ENCODE results near the gene CPA4.

The CPA4 gene

GRCh38 chr7:130346941-130347340, 54.0 kb downstream of the CPA4 start:
- no peak for DNase-seq

GRCh38 chr7:130349911-130350782, 57.2 kb downstream of the CPA4 start:
- DNase-seq = no peak

DNA sequence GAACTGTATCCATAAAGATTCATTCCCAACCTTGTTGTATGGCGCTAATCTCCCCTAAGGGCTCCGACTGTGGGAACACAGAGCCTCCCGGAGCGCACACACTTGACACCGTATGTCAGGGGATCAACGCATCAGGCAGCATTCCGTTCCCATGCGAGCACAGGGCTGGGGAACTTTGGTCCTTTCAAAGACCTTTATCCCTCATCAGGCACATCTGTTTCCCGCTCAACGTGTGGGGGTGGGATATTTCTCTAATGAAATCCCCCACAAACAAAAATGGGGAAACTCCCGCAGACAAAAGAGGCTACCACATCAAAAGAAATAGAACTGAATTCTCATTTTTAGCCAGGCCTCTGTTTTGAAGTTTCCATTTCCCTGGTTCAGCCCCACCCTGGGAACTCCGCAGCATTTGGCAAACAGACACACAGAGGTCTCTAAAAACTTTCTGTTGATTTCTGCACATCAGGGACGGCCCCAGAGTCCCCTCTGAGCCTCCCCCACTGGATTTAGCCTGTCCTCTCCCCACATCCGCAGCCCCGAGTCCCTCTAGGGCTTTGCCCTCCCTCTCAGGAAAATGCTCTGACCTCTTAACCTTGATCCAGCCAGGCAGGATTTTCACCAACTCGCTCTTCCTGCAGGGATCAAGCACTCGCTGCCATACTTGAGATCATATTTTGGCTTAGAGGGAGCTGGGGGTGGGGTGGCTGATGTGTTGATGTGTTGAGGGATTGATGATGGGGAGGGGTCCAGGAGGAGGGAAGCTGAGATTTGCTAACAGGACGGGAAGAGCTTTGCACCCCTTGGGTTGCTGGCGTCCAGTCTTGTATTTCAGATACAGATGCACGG, 58.2 kb downstream of the CPA4 start:
- DNase-seq = no peak

- no peak for DNase-seq
Measured at GRCh38 chr7:130351791-130352090, 58.8 kb downstream of the CPA4 start.

DNA sequence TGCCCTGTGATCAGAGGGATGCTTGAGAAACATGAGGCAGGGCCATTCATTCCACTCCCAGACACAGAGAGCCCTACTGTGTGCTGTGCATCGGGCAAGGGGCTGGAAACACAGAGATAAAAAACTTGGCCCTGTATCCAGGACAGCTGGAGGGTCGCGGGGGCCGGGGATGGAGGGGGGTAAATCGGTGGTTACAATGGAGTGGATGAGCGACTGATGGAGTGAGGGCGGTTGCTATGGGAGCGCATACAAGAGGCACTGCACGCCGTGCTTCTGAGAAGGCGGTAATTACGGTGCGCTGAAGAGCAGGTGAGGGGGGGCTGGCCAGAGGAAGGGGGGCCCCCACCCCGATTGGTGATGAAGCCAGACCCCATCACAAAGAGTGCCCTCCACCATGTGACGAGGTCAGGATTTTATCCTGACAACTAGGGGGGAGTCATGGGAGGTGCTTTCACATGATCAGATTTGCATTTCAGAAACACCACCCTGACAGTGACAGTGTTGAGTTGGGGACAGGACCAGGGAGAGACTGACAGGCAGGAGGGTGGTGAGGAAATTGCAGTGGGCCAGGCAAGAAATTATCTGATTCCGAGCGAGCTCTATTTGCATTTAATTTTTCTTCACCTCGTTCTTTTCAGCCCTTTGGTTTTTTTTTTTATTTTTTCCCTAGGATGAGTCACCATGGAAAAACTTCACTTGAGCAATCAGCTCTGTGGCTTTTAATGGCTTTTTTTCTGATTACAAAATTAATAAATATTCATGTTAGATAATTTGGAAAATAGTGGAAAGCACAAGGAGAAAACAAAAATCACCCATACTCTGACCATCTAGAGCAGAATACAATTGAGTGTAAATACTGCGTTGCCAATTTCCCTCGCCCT, 59.5 kb downstream of the CPA4 start:
- DNase-seq = no peak

DNA sequence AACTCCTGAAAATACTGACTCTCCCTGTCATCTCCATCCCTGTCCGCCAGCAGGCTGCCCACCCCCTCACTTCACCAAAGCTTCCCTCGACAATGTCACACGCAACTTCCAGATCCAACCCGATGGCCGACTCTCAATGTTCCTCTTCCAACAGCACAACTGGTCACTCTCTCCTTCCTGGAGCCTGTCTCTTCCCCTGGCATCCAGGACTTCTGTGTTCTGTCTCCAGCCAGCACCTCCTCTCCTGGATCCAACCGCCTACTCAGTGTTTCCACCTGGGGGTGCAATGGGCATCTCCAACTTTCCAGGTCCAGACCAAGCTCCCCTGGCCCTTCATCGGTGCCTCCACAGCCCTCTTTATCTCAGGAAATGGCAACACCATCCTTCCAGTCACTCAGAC, 60.2 kb downstream of the CPA4 start:
- DNase-seq = no peak

- no peak for DNase-seq
Measured at GRCh38 chr7:130356121-130356875, 63.3 kb downstream of the CPA4 start.

DNA sequence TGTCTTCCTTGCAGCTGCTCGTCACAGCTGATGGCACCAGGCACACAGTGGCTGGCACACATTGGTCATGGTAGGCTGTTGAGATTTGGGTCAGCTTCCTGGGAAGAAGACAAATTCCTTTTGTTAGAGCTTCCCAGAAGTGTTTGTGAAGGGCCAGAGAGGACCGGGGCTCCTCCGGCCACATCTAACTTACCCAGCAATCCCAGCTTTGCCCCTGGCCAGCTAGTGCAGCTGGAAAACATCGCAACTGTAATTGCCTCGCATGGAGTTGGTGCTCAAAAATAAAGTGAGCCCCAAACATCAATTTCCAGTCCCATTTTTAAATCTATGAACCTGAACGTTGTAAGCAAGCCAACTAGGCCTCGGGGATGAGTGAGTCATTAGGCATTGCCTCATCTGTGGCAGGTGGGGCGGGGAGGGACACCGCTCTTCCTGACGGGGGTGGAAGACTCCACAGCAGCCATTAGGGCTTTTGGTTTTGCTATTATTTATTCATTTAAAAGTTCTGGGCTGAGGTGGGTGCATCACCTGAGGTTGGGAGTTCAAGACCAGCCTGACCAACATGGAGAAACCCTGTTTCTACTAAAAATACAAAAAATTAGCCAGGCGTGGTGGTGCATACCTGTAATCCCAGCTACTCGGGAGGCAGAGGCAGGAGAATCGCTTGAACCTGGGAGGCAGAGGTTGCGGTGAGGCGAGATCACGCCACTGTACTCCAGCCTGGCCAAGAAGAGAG, 64.1 kb downstream of the CPA4 start:
- no peak for DNase-seq

- no peak for DNase-seq
Measured at GRCh38 chr7:130358471-130358870, 65.5 kb downstream of the CPA4 start.

DNA sequence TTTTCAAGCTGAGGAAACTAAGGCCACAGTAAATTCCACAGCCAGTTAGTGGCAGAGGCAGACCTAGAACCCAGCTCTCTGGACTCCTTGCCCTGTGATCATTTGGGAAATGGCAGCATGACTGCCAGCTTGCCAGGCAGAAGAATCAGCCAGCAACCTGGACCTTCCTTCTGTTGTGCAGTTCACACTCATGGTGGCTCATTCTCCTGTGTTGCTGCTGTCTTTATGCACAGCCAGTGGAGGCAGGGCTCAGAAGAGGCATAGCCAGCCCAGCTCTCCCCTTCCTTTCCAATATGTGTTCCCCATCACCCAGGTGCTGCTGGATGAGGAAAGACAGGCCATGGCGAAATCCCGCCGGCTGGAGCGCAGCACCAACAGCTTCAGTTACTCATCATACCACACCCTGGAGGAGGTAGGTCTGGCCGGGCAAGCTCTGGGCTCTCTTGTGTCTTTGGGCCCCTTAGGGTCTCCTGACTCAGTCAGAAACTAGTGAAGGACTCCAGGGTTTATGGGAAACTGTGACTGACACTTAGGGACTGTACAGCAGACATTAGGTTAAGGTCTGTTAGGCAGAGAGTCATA, 66.4 kb downstream of the CPA4 start:
- DNase-seq = no peak

GRCh38 chr7:130360518-130360917, 67.6 kb downstream of the CPA4 start:
- no peak for DNase-seq

DNA sequence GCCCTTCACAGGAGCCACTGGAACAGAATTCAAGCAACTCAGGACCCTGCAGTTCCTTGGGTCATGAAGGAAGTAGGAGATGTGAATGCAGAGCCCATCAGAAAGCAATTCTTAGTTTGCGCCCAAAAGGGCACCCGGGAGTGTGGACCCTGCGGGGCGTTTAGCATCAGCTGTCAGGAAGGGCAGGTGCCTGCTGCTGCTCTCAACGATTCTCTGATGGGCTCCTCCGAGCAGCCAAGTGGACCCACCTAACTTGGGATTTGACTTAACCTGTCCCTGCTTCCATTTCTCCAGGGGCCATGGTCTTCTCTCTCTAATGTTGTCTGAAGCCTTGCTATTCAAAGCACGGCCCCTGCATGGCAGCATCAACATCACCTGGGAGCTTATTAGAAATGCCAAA, 68.7 kb downstream of the CPA4 start:
- no peak for DNase-seq

GRCh38 chr7:130362251-130362816, 69.4 kb downstream of the CPA4 start:
- DNase-seq = no peak

DNA sequence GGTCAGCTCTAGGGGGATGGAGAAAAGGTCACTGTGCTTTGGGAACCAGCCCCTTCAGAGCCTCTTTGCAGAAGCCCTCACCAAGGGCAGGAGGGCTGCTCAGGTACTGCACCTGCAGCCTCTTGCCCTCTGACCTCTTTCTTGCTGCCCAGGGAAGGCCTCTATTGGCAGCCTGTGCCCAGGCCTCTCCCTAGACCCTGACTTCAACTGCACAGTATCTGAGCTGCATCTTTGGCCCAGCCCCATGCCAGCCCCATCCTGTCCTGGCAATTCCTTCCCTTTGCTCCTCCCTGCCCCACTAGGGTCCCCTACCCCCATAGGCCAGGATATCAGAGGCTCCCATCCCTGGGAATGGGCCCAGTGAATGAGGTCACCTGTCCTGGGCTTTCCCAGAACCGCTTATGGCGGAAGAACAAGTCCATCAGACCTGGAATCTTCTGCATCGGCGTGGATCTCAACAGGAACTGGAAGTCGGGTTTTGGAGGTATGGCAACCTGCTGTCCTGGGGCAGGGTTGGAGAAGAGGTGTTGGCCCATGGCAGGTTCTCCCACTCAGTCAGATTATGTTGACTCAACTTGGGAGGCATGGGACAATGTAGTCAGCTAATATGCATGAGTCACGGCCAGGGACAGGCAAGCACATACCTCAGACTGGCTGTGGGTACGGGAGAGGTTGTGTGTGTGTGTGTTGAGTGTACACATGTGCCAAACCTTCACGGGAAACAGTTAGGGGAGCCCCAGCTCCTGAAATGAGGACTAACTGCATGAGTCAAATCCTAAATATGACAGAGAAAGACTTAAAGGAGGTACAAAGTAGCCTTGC, 70.3 kb downstream of the CPA4 start:
- no peak for DNase-seq

DNA sequence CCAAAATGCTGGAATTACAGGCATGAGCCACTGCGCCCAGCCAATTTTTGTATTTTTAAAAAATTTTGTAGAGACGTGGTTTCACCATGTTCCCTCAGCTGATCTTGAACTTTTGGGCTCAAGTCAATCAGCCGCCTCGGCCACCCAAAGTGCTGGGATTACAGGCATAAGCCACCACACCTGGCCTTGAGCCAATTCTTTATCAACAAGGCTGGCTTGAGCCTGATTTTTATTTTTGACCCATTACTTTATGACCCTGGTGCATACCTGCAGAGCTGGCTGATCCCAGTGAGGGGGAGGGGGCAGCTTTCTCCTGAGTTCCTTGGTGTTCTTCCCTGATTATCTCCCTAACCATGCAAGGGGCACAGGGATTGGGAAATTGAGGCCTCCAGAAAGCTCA, 71.5 kb downstream of the CPA4 start:
- DNase-seq = no peak

GRCh38 chr7:130365088-130365487, 72.1 kb downstream of the CPA4 start:
- no peak for DNase-seq

DNA sequence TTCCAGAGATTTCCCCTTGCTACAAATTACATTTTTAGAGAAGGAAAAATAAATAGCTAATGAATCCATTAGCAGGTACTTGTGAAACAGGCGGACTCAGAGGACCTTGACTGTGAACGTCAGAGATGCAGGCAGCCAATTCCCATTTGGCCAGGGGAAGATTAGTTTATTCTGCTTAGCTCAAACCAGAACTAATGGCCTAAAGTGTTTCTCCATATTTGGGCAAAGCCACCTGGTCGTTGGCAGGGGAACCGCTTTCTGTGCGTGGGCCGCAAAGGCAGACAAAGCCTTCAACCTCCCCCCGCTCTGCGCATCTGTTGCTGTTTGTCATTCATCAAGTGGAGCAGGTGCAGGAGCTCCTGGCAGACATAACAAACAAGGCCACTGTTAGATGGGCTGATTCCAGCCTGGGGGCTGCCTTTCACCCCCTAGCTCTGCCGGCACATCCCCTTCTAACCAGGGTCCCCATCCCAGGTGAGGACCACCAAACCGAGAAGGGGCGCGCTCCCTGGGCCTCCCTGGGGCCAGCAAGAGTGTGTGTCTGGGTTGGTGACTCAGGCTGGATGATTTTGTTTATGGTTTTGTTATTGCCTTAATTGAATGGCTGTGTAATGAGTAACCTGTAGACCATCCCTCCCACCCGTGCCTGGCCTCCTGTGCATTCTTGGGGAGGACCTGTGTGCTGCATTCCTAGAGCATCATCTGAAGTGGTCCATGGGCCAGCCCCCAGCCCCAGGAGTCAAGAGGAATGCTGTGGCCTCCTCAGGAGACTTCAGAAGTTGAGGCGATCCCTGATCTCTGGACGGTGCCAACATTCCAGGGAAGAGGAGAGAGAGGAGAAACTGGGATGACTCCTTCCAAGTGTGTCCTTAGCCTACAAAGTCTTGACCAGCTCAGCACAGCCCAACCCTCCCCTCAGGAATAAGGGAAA, 72.8 kb downstream of the CPA4 start:
- no peak for DNase-seq

GRCh38 chr7:130366564-130366963, 73.6 kb downstream of the CPA4 start:
- DNase-seq = no peak

Measured in cortex of kidney (tissue), 1 donor.